NCI-H2107 (cell line): Measurements from ENCODE around the gene CCDC110.

Experiments used
- DNase-seq: peaks from one replicate; lab custom pipeline; 2025; lab: John Stamatoyannopoulos, UW

Gene CCDC110

GRCh38 chr4:185472103-185472542 lies 590 bp upstream of the CCDC110 start:
- no peak for DNase-seq

DNA sequence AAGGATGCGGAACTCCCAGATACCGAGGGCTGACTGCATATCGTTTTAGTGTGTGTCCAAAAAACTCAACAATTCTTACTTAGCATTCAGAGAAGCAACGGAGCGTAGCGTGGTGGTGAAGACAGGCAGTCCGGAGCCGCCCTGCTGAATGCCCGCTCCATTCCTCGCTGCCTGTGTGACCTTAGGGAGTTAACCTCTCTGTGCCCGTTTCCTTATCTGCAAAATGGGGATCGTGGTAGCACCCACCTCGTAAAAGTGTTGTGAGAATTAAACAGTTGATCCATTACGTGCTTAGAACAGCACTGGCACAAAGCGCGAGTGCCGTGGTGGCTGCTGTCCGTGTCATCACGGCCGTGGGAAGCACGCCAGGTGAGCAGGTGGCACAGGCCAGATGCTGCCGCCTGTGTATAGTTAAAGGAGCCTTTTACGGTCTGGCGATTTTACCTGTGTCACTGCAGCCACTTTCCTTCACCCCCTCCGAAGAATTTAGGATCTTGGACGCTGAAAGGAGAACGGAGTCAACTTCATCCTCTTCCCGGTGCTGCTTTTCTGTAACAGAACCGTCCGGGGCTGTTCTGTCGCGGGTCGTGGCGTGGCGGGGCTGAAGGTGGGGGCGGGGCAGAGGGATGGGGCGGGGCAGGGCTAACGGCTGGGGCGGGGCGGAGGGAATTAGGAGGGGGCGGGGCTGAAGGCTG lies 885 bp downstream of the CCDC110 start:
- DNase-seq: no peak

GRCh38 chr4:185469580-185470154 lies 1.9 kb downstream of the CCDC110 start:
- DNase-seq: no peak

GRCh38 chr4:185468999-185469398 lies 2.5 kb downstream of the CCDC110 start:
- no peak for DNase-seq

DNA sequence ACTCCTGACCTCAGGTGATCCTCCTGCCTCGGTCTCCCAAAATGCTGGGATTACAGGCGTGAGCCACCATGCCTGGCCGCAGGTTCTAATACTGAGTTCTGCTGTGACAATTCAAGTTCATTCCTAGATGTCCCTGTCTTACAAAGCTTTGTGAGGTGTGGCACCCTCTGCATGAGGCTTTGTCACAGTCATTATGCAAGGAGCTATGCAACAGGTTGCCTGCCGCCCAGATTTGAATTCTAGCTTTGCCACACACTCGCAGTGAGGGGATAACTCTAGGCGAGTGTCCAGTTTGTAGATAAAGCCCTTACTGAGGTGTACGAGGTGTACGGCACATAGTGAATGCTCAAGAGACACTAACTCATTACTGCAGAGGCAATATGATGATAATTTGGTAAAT lies 3.5 kb downstream of the CCDC110 start:
- DNase-seq: no peak

- no peak for DNase-seq
Observed at GRCh38 chr4:185467101-185467500, 4.4 kb downstream of the CCDC110 start.

- no peak for DNase-seq
Observed at GRCh38 chr4:185465707-185466106, 5.8 kb downstream of the CCDC110 start.

DNA sequence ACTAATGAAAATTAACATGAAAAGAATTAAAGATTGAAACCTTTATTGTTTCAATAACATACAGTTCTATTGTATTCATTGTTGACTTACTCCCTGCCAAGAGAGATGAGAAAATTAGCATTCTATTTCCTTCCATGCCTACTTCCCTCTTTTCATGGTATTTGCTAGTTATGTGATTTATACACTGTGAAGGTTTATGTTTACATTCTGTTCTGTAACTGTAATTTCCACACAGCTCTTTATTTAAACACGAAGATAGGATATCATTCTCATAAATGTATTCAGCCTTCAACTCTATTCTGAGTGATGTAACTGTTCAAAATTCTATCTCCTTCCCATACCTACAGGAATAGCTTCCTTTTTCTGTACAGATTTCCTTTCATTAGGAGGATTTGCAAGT lies 6.6 kb downstream of the CCDC110 start:
- no peak for DNase-seq

DNA sequence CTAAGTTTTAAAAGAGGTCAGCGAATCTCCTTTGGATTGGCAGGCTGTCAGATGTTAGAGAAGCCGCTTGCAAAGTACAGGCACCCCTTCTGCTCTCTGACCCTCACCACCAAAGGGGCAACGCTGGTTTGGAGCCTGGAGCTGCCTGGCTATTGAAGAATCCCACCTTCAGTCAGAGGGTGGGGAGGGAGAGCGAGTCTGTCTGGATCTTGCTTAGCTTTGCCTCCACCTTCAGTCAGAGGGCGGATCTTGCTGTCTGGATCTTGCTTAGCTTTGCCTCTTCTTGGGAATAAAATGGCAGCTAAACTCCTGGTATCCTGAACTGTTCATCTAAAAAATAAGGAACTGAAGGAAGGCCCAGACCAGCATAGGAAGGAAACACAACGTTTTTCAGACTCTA lies 7.3 kb downstream of the CCDC110 start:
- no peak for DNase-seq

- DNase-seq: no peak
Observed at GRCh38 chr4:185463541-185463940, 8.0 kb downstream of the CCDC110 start.

- DNase-seq: no peak
Observed at GRCh38 chr4:185461565-185461964, 10.0 kb downstream of the CCDC110 start.

DNA sequence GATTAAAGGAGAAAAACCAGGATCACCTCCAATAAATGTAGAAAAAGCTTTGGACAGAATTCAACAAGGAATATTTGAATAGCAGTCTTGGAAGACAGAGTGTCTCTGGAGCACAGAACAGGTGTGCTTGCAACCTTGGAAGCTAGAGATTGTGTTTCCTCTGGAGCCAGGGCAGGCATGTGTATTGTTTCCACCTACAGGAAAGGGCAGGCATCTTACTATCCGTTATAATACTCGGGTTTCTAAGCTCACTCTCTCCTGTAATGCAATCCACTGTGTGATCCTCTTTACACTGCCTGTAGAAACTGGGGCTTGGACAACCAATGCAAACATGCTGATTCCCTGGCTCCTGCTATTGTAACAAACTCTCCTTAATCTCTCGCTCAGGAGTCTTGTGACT lies 14.4 kb downstream of the CCDC110 start:
- no peak for DNase-seq

- no peak for DNase-seq
Observed at GRCh38 chr4:185456131-185456530, 15.4 kb downstream of the CCDC110 start.

DNA sequence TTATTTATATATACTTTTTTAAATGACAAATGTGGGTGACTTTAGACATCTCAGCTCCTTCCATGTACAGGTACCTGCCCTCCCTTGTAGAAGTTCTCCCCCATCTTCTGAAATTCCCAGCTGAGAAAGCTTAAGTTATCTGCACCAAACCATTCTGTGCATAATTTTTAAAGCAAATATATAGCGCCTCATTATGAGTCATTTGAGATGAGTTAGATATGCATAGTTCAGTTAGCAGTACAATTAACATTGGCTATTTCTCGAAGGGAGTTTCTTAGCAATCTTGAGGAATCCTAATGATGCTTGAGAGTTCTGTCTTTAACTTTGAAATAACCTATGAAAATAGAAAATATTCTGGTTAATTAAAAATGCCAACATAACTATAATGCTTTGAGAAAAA lies 26.3 kb downstream of the CCDC110 start:
- DNase-seq: no peak

- DNase-seq: no peak
Observed at GRCh38 chr4:185441479-185441878, 30.1 kb downstream of the CCDC110 start.

GRCh38 chr4:185437809-185438208 lies 33.7 kb downstream of the CCDC110 start:
- DNase-seq: no peak

- DNase-seq: no peak
Observed at GRCh38 chr4:185435466-185435865, 36.1 kb downstream of the CCDC110 start.

GRCh38 chr4:185429660-185430059 lies 41.9 kb downstream of the CCDC110 start:
- no peak for DNase-seq

DNA sequence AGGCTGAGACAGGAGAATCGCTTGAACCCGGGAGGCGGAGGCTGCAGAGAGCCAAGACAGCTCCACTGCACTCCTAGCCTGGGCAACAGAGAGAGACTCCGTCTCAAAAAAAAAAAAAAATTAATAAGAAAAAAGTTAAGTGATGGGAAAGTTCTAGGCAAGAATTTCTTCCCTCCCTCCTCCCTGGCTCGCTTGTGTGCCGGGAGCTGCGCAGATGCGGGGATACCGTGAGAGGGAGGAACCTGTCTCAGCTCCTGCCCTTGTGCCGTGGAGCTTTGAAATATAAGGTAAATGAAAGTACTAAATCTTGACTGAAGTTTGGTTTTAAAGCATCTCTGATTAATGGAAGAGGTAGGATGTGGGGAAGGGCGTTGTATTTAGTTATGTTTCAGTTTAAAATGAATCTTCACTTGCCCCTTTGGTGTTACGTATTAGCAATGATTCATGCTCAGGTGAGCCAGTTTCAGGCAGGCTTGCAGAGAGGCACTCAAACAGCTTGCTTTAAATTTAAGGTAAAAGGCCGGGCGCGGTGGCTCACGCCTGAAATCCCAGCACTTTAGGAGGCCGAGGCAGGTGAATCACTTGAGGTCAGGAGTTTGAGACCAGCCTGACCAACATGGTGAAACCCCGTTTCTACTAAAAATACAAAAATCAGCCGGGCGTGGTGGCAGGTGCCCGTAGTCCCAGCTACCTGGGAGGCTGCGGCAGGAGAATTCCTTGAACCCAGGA lies 44.4 kb downstream of the CCDC110 start:
- DNase-seq: no peak

- peak; percentile 74 for DNase-seq
Observed at GRCh38 chr4:185425647-185426352, 45.7 kb downstream of the CCDC110 start, which contains the start of gene UFSP2. UFSP2 (minus strand) TSS chr4:185425964; CDS start chr4:185425868, 96 bp downstream.

DNA sequence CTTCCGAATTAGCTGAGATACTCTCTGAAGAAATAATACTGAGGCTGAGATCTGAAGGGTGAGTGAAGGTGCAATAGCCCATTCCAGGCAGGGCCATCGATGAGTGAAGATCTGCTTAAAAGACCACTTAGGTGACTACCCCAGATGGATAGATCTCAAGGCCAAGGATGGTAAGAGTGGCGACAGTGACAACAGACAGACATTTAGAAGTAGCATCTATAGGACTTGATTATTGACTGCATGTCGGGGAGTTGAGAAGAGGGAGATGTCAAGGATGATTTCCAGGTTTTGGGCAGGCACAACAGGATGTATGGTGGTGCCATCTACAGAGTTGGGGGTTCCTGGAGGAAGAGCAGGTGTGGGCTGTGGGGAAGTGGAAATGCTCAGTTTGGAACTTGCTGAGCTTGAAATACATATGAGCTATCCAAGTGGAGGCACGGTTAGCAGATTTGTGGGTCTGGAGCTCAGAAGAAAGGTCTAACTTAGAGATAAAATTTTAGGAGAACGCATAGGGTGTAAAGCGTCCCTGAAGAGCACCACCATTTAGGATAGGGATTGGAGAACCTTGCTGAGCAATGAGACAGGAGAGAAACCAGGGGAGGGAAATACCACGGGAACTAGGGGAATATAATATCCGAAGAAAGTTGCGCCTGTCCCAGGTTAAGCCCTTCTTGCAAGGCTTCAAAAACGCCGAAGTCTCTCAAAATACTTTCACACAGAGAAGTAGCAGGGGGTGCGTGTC lies 46.5 kb downstream of the CCDC110 start:
- no peak for DNase-seq
